A549 (cell line): ENCODE data around the gene TMEM131. TPM values are rescaled to one million over a fixed set of nuclear protein-coding genes. Genes with fewer than 3 reads are reported as not detected.

Experiments used
- ATAC-seq, 2 experiments: fragments of 200-7000 bp in 1 of 2; fragments of >200 bp in 1 of 2; cut with Nextera tagmentation in 1 of 2; cut with Tn5 transposase in 1 of 2; 3 replicates each; pipeline versions ENCODE4 v1.8.0 to v1.9.1; 2018 to 2020; ENCODE audit warnings: mild to moderate bottlenecking in 1 of 2, moderate library complexity in 1 of 2
- CTCF ChIA-PET: fragments of 300-600 bp; sonication (Branson Sonifier 250); formaldehyde crosslinking; extraction: SDS; loops from one replicate; lab custom pipeline; 2021; ENCODE audit warnings: antibody characterized with exemption, inconsistent platforms; lab: Yijun Ruan, JAX
- POLR2A ChIA-PET: fragments of 350-600 bp; formaldehyde crosslinking; extraction: SDS; loops from one replicate; lab custom pipeline; 2021; ENCODE audit warnings: antibody characterized with exemption, inconsistent platforms; lab: Yijun Ruan, JAX
- DNase-seq, 2 experiments: peaks; one replicate each; pipeline versions ENCODE4 v3.0.0 to v3.0.0-alpha.2; 2011 to 2016; ENCODE audit warnings: low read depth in 1 of 2, low spot score in 1 of 2
- FAIRE-seq: peaks from 2 replicates; lab custom pipeline; 2011; peaks lifted over from hg19 to GRCh38; lab: Jason Lieb, UNC
- H3K27ac ChIP-seq, 2 experiments: fragments of >200 bp; sonication (Bioruptor Twin); formaldehyde crosslinking; 3 replicates each; pipeline ENCODE4 v1.5.1; 2016 to 2017
- H3K4me1 ChIP-seq: fragments of >200 bp; sonication (Bioruptor Twin); formaldehyde crosslinking; 3 replicates; pipeline ENCODE4 v1.6.1; 2016
- H3K4me2 ChIP-seq: fragments of >200 bp; sonication (Bioruptor Twin); formaldehyde crosslinking; 3 replicates; pipeline ENCODE4 v1.6.1; 2016
- H3K4me3 ChIP-seq: fragments of >200 bp; sonication (Bioruptor Twin); formaldehyde crosslinking; 3 replicates; pipeline ENCODE4 v1.5.1; 2016
- H3K9me3 ChIP-seq: fragments of >200 bp; sonication (Bioruptor Twin); formaldehyde crosslinking; 3 replicates; pipeline ENCODE4 v1.6.1; 2016
- CBX2 ChIP-seq: fragments of 200-600 bp; sonication (generic); IDR thresholded peaks from 2 replicates; pipeline ENCODE4 v1.6.1; 2016; ENCODE audit warnings: low read depth, mild to moderate bottlenecking, borderline replicate concordance
- EHMT2 ChIP-seq: fragments of 200-600 bp; sonication (generic); IDR thresholded peaks from 2 replicates; pipeline ENCODE4 v1.6.1; 2016; ENCODE audit warnings: antibody characterized with exemption, low read depth, mild to moderate bottlenecking, moderate library complexity
- FOSB ChIP-seq: fragments of 250-450 bp; sonication (Bioruptor Pico); IDR thresholded peaks from 2 replicates; pipeline ENCODE4 v1.5.0; 2020; ENCODE audit warnings: mild to moderate bottlenecking, moderate library complexity
- HEYL ChIP-seq: fragments of 250-450 bp; sonication (Bioruptor Pico); IDR thresholded peaks from 2 replicates; pipeline ENCODE4 v1.8.0; 2021; ENCODE audit warnings: mild to moderate bottlenecking, moderate library complexity
- HOXA7 ChIP-seq: fragments of 250-450 bp; sonication (Bioruptor Pico); IDR thresholded peaks from 2 replicates; pipeline ENCODE4 v1.5.0; 2020; ENCODE audit warnings: mild to moderate bottlenecking, moderate library complexity
- JUNB ChIP-seq: fragments of >200 bp; sonication (Bioruptor Twin); formaldehyde crosslinking; IDR thresholded peaks from 2 replicates; pipeline ENCODE4 v1.6.1; 2016
- NPAS2 ChIP-seq: fragments of 250-450 bp; sonication (Bioruptor Pico); IDR thresholded peaks from 2 replicates; pipeline ENCODE4 v1.8.0; 2022; ENCODE audit warnings: mild to moderate bottlenecking, moderate library complexity, borderline replicate concordance
- RAD21 ChIP-seq, 2 experiments: fragments of >200 bp in 1 of 2; sonication (Bioruptor Twin) in 1 of 2; formaldehyde crosslinking in 1 of 2; IDR thresholded peaks in 1 of 2; conservative IDR thresholded peaks in 1 of 2; 2 replicates in 1 of 2; 3 replicates in 1 of 2; pipeline ENCODE4 v1.6.1; 2012 to 2018; ENCODE audit warnings: inconsistent platforms in 1 of 2
- RARB ChIP-seq: fragments of 250-450 bp; sonication (Bioruptor Pico); IDR thresholded peaks from 2 replicates; pipeline ENCODE4 v1.8.0; 2021; ENCODE audit warnings: mild to moderate bottlenecking, moderate library complexity
- ZFP36 ChIP-seq: fragments of 450-650 bp; IDR thresholded peaks from 2 replicates; pipeline ENCODE4 v1.6.1; 2014; ENCODE audit warnings: borderline replicate concordance; ENCODE audit not compliant: partially characterized antibody
- ZNF302 ChIP-seq: fragments of 250-450 bp; sonication (Bioruptor Pico); IDR thresholded peaks from 2 replicates; pipeline ENCODE4 v1.9.0; 2021; ENCODE audit warnings: inconsistent platforms, mild to moderate bottlenecking, moderate library complexity
- WGBS: methylation state at CpG from one replicate; pipeline ENCODE4 v1.1.6; 2017; ENCODE audit errors: missing lambda C conversion rate; 5-methylcytosine and 5-hydroxymethylcytosine counted together
- polyA plus RNA-seq, 4 experiments: library from polyadenylated mRNA; depleted of rRNA in 3 of 4; stranded (reverse); fragments of >200 nt; fragmentation: RNase III in 1 of 4; extraction: RNeasy Plus Mini Kit Qiagen cat#74134 plus additional on column Dnase treatment in 1 of 4; gene quantifications; 2 replicates in 3 of 4; 3 replicates in 1 of 4; pipeline ENCODE4 v1.2.3, GENCODE V29; 2011 to 2017
- TF ChIP-seq, protein P1 (sequence below): fragments of >200 bp; sonication (Bioruptor Twin); formaldehyde crosslinking; IDR thresholded peaks from 3 replicates; pipeline ENCODE4 v1.6.1; 2016
- TF ChIP-seq, protein P2 (sequence below): fragments of 450-650 bp; IDR thresholded peaks from 2 replicates; pipeline ENCODE4 v1.6.1; 2014; ENCODE audit warnings: antibody characterized with exemption
- TF ChIP-seq, protein P3 (sequence below): IDR thresholded peaks from 2 replicates; pipeline ENCODE4 v1.6.1; 2012
- TF ChIP-seq, protein P4 (sequence below): IDR thresholded peaks from 2 replicates; pipeline ENCODE4 v1.6.1; 2012
- TF ChIP-seq, protein P5 (sequence below): fragments of >200 bp; sonication (Bioruptor Twin); formaldehyde crosslinking; IDR thresholded peaks from 2 replicates; pipeline ENCODE4 v1.6.1; 2016
- TF ChIP-seq, protein P6 (sequence below): fragments of 150-350 bp; IDR thresholded peaks from 2 replicates; pipeline ENCODE4 v1.6.1; 2014; ENCODE audit warnings: low read depth, mild to moderate bottlenecking, low read length

Gene TMEM131
- polyA plus RNA-seq, 2 of the 4 experiments (the other 2 are of a cell fraction): 14.5 to 21.8 TPM

DNA sequence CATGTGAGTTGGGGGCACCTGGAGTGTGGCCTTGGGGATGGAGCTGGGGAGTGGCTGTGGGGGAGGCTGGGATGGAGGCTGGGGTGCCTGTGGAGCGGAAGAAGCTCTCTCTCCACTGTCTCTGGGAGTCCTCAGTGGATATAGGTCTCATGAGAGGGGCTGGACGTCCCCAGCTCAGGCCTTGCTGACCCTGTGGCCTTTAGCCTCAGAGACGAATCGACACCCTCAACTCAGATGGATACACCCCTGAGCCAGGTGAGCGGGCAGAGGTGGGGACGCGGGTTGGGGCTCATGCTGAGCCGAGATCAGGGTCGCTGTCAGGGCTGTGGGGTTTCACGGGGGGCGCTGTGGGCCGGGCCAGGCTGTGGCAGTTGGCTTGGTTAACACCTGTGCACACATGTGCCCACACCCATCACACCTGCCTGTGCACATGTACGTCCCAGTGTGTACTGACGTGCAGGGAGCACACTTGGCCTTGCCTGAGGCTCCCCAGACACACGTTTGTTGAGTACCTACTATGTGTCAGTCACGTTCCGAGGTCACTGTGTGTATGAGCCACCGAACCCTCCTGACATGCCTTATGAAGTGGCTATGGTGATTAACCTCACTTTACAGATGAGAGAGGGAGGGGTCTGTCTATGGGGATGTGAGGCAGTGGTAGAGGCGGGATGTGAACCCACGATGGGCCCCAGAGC, 262.3 kb downstream of the TMEM131 start:
- ChIA-PET POLR2A (no interaction called here), CTCF (no interaction called here)
- Histone ChIP-seq H3K4me1 (no peaks in the 10 kb centered on the region; the same call in 2 of the 3 replicates), H3K9me3 (peaks cover 5% of the 10 kb centered on the region; the same call in 2 of the 3 replicates), H3K4me2 (no peak overlapping the region), H3K4me3 (no peak overlapping the region), H3K27ac (no peak overlapping the region)
- DNase-seq (no peak), ATAC-seq (no peak), FAIRE-seq (no peak)
- TF ChIP-seq, protein P1, sequence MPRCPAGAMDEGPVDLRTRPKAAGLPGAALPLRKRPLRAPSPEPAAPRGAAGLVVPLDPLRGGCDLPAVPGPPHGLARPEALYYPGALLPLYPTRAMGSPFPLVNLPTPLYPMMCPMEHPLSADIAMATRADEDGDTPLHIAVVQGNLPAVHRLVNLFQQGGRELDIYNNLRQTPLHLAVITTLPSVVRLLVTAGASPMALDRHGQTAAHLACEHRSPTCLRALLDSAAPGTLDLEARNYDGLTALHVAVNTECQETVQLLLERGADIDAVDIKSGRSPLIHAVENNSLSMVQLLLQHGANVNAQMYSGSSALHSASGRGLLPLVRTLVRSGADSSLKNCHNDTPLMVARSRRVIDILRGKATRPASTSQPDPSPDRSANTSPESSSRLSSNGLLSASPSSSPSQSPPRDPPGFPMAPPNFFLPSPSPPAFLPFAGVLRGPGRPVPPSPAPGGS: no peak
- no peak for TF ChIP-seq NPAS2
- no peak for TF ChIP-seq CBX2
- no peak for TF ChIP-seq JUNB
- TF ChIP-seq EHMT2: no peak
- TF ChIP-seq RAD21 (conservative IDR thresholded peaks at IDR 0.05 in 1 of 2, IDR thresholded peaks at IDR 0.05 in 1 of 2): no peak
- TF ChIP-seq, protein P2, sequence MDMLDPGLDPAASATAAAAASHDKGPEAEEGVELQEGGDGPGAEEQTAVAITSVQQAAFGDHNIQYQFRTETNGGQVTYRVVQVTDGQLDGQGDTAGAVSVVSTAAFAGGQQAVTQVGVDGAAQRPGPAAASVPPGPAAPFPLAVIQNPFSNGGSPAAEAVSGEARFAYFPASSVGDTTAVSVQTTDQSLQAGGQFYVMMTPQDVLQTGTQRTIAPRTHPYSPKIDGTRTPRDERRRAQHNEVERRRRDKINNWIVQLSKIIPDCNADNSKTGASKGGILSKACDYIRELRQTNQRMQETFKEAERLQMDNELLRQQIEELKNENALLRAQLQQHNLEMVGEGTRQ: no peak
- TF ChIP-seq RARB (CRISPR knock-in tag): no peak
- TF ChIP-seq, protein P3, sequence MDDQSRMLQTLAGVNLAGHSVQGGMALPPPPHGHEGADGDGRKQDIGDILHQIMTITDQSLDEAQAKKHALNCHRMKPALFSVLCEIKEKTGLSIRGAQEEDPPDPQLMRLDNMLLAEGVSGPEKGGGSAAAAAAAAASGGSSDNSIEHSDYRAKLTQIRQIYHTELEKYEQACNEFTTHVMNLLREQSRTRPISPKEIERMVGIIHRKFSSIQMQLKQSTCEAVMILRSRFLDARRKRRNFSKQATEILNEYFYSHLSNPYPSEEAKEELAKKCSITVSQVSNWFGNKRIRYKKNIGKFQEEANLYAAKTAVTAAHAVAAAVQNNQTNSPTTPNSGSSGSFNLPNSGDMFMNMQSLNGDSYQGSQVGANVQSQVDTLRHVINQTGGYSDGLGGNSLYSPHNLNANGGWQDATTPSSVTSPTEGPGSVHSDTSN: no peak
- no peak for TF ChIP-seq FOSB (CRISPR knock-in tag)
- WGBS: 43% methylated on average over 17 of the region's 20 CpGs

DNA sequence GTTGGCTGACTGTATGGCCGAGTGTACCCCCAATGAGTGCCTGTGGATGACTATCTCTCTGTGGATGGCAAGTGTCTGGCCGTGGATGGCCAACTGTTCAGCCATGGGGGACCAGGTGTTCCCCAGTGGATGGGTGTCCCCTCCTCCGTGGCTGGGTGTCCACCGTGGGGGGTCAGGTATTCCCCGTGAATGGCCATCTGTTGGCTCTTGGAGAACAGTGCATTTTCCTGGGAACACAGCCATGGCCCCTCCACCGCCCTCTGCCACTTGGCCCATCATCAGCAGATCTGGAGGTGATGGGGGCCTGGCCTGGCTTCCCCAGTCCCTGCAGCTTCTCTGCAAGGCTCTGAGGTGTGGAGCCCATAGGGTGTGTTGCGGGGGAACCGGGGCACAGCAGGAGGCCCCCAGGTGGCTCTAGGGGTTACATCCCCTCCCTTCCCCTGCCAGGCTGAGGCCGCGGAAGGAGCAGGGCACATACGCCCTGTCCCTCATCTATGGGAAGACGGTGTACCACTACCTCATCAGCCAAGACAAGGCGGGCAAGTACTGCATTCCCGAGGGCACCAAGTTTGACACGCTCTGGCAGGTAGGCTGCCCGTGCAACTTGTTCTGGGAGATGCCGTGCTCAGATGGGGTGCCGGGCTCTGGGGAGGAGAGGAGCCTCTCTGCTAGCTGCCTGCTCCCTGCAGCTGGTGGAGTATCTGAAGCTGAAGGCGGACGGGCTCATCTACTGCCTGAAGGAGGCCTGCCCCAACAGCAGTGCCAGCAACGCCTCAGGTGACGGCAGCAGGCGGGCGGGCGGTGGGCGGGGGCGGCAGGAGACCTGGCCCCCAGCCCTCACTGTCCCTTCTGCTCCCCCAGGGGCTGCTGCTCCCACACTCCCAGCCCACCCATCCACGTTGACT, 263.1 kb downstream of the TMEM131 start:
- WGBS: 28% methylated on average over 8 of the region's 28 CpGs
- ChIA-PET CTCF (no interaction called here), POLR2A (no interaction called here)
- TF ChIP-seq, protein P4, sequence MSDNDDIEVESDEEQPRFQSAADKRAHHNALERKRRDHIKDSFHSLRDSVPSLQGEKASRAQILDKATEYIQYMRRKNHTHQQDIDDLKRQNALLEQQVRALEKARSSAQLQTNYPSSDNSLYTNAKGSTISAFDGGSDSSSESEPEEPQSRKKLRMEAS: no peak
- TF ChIP-seq, protein P5, sequence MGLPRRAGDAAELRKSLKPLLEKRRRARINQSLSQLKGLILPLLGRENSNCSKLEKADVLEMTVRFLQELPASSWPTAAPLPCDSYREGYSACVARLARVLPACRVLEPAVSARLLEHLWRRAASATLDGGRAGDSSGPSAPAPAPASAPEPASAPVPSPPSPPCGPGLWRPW: no peak
- TF ChIP-seq ZFP36: no peak
- TF ChIP-seq ZNF302: no peak
- TF ChIP-seq, protein P6, sequence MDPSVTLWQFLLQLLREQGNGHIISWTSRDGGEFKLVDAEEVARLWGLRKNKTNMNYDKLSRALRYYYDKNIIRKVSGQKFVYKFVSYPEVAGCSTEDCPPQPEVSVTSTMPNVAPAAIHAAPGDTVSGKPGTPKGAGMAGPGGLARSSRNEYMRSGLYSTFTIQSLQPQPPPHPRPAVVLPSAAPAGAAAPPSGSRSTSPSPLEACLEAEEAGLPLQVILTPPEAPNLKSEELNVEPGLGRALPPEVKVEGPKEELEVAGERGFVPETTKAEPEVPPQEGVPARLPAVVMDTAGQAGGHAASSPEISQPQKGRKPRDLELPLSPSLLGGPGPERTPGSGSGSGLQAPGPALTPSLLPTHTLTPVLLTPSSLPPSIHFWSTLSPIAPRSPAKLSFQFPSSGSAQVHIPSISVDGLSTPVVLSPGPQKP: no peak
- no peak for TF ChIP-seq HEYL (CRISPR knock-in tag)
- no peak for TF ChIP-seq HOXA7 (CRISPR knock-in tag)
- no peak for TF ChIP-seq RARB (CRISPR knock-in tag)
- ATAC-seq (no peak), DNase-seq (no peak), FAIRE-seq (no peak)
- H3K4me1 ChIP-seq: peaks cover 3% of the 10 kb centered on the region; the same call in 1 of the 3 replicates
- H3K9me3 ChIP-seq: peaks cover 5% of the 10 kb centered on the region; the same call in 2 of the 3 replicates
- H3K4me3 ChIP-seq: no peak overlapping the region
- H3K4me2 ChIP-seq: no peak overlapping the region
- no peak overlapping the region for H3K27ac ChIP-seq
